ENCODE results near the gene TAL1.

DNA sequence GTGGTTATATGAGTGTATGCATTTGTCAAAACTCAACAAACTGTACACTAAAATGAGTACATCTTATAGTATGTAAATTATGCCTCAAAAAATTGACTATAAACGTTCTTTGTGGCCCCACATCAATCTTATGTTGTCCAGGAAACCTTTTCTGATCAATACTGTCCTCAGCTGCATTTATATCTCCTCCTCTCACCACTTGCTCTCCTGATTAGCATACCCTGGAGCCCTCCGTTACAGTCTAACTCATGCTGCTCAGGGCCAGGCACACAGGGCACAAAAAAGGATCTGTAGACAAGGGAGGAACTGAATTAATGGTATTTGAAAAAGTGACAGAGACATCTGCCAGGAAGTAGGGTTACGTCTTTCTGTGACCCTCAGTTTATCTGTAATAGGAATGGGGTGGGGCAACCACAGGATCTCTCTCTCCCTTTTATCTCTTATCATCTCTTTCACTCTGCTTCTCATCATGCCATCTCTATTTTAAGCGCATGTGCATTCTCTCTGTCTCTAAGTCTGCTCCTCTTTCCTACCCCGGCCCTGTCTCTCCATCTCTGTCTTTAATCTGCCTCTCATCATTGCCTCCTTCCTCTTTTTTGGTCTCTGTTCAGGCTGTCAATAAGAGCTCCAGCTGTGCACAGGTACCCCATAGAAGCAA is 7.0 kb upstream of the TAL1 start:
- TF ChIP-seq POLR2A (IDR thresholded peaks at IDR 0.05): no peak
- TF ChIP-seq, protein P1, sequence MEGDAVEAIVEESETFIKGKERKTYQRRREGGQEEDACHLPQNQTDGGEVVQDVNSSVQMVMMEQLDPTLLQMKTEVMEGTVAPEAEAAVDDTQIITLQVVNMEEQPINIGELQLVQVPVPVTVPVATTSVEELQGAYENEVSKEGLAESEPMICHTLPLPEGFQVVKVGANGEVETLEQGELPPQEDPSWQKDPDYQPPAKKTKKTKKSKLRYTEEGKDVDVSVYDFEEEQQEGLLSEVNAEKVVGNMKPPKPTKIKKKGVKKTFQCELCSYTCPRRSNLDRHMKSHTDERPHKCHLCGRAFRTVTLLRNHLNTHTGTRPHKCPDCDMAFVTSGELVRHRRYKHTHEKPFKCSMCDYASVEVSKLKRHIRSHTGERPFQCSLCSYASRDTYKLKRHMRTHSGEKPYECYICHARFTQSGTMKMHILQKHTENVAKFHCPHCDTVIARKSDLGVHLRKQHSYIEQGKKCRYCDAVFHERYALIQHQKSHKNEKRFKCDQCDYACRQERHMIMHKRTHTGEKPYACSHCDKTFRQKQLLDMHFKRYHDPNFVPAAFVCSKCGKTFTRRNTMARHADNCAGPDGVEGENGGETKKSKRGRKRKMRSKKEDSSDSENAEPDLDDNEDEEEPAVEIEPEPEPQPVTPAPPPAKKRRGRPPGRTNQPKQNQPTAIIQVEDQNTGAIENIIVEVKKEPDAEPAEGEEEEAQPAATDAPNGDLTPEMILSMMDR (IDR thresholded peaks at IDR 0.05): no peak
